ENCODE data around the gene LAMA1.

- TF ChIP-seq GATA3 (IDR thresholded peaks at IDR 0.05; ENCODE audit: low read depth, low read length) = no peak
- TF ChIP-seq GATA2 (IDR thresholded peaks at IDR 0.05; ENCODE audit: low read depth, low read length) = no peak
Measured at GRCh38 chr18:6982398-6982797, 135.2 kb downstream of the LAMA1 start.

Data from SH-SY5Y (cell line).